ENCODE measurements around the gene KLC4. TPM values are rescaled to one million over a fixed set of nuclear protein-coding genes. Genes with fewer than 3 reads are reported as not detected.
"Not testable (repeated sequence)": the region's sequence is repeated elsewhere in the genome, so short reads cannot be mapped to it uniquely, and the experiment has no call there.

KLC4 gene
- total RNA-seq, 1 donor from 2014 or later, result 13.8 TPM

DNA sequence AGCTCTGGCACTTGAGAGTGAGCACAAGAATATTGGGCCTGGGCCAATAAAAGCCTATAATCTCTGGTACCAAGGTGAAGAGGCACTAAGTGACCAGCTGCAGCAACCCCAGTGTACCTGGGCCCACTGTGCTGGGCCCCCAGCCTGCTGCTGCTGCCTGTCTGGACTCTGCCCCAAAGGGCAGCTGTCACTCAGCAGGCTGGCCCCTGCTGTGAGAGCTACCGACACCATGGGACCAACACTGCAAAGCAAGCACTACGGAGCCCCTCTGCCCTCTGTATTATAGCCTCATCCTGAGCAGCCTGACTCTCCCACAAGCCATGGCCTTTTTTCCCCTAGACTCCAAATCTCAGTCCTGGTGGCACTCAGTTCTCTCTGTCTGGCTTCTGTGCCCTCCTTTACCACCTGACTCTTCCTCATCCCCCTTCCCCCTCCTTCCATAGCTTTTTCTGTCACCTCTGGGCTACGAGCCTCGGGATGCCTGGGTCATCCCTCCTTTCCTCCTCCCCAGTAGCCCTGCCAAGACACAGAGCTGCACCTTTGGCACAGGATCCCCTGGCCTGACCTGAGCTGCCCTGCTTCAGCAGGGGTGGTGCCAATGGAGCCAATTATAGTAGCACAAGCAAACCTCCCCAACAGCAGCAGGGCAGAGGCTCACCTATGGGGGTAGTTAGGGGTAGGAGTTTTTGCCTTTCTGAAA lies 23.8 kb upstream of the KLC4 start:
- no peak for DNase-seq (ENCODE audit: low read depth, low spot score)

DNA sequence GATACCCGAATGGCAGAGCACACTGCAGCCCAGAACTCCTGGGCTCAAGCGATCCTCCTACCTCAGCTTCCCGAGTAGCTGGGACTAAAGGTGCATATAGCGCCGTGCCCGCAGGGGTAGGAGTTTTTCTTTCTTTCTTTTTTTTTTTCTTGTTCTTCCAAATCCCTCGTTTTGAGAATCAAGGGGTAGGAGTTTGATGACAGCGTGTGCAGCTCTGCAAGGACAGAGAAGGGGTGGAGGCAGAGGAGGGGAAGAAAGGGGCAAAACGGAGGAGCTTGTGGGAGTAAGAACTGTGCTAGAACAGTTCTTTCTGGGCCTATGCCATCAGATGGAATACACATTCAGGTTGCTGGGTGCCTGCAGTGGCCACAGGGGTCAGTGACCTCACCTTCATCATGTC lies 22.7 kb upstream of the KLC4 start:
- DNase-seq (ENCODE audit: low read depth, low spot score), result no peak

DNA sequence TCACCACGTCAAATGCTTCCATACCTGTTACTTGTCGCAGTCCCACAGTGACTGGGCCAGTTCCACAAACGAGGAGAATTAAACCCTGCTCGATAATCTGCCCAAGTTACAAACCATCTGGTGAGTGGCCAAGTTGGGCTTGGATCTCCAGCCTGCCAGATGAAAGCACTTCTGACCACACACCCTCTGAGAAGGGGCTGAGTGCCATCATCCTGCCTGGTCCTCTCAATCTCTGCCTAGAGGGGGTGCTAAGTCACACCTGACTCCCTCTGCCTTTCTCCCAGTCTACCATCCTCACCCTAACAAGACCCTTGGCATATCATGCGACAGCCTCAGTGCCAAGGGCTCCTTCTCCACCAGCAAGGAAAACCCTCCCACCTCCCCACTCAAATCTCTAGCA lies 22.2 kb upstream of the KLC4 start:
- DNase-seq (ENCODE audit: low read depth, low spot score), result no peak

DNA sequence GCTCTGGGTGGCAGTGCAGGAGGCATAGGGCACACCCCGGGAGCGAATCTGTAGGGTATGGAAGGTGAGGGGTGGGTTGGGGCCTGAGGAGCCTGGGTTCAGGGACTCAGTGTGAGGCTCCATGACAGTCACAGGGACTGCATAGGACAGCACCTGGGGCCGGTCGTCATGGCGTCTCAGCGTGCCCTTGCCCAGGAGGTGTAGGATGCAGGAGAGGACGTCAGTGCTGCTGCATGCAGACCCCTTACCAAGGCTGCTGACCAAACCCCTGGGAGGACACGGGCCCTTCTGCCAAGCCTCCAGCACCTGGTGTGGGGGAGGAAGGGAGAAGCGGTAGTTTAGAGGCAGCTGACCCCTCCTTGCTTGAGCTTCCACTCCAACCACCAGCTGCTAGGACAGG lies 21.7 kb upstream of the KLC4 start:
- DNase-seq (ENCODE audit: low read depth, low spot score), result no peak

DNA sequence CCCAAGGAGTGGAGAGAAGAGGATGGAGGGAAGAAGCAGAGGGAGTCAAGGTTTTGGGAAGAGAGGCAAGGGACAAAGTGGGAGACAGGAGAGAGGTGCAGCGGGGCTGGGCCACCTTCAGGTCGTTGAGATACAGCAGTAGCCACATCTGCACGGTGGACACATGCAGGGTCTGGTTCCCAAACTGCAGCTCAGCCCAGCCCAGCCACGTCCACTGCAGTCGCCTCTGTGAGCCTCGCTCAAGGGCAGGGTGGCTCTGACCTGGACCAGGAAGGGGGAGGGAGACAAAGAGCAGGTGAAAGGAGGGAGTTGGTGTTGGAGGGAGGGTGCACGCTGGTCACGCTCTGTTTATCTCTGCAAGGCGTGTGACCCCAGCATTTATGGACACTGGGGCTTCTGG lies 20.7 kb upstream of the KLC4 start:
- DNase-seq (ENCODE audit: low read depth, low spot score), result no peak

DNA sequence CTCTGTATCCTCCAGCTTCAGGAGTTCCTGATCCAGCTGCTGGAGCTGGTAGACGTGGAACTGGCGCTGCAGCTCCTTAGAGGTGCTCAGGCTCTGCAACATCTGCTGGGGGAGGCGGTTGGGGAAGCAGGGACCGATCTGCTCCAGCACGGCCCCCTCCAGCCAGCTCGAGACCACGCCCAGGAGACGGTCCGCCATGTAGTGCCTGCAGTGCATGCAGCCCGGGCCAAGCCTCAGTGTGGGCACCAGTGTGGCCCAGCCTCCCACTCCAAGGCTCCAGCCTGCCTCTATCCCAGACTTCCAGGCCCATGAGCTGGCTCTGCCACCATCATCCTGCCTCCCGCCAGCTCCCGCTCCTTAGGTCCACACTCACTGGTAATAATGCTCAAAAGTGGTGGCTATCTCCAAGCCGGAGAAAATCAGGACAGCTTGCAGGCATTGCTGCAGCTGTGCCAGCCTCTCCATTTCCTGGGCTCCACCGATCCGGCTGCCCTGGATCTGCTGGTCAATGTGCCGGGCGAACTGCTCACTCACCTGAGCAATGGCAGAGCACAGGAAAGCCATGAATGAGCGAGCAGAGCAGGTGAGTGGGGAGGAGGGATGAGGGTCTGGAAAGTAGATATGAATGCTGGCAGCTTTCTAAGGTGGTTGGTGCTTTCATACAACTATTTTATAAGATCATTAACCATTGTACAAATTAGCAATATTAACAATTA lies 18.7 kb upstream of the KLC4 start:
- DNase-seq (ENCODE audit: low read depth, low spot score), result no peak

DNA sequence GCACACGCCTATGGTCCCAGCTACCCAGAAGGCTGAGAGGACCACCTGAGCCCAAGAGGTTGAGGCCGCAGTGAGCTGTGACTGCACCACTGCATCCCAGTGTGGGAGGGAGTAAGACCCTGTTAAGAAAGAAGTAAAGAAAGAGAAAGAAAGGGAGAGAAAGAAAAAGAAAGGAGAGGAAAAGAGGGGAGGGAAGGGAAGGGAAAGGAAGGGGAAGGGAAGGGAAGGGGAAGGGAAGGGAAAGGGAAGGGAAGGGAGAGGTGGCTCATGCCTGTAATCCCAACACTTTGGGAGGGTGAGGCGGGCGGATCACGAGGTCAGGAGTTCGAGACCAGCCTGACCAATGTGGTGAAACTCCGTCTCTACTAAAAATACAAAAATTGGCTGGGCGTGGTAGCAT lies 18.0 kb upstream of the KLC4 start:
- DNase-seq (ENCODE audit: low read depth, low spot score), result not testable (repeated sequence)

DNA sequence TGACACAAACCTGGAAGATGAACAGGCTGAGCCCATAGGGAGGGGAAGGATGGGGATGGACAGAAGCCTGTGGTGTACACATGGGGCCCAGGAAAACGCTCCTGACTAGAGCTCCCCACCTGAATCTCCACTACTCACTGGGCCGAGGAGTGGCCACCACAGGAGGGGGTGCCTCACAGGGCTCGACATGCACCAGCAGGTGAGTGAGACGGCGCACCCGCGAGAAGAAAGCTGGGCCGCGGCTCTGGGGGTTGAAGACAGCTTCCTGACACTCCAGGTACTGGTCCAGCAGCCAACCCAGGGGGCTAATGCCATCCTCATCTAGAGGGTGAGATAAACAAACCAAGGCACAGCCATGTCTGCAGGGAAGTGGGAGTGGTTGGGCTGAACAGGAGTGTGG lies 16.1 kb upstream of the KLC4 start:
- DNase-seq (ENCODE audit: low read depth, low spot score), result no peak

DNA sequence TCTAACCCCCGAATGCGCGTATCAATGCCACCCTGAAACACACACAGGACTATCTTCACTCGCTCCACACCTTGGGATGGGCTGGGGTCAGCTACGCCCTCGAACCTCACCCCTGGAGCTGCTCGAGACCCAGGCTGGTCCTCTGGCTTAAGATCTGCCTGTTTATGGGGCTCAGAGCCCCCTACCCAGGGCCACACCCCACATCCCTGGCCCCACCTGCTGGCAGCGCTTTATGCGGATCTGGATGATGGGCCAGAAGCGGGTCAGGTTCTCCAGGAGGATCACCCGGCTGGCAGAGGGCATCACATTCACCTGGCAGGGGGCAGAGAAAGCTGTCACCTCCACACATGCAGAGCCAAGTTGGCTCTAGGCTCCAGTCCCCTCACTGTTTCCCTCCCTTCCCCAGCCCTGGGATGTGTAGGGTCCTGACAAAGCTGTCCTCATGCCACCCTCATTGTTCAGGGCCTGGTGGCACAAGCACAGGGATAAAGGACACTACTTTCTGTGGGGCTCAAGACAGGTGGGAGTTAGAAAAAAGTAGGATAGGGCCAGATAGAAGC lies 14.0 kb upstream of the KLC4 start:
- DNase-seq (ENCODE audit: low read depth, low spot score), result no peak

DNA sequence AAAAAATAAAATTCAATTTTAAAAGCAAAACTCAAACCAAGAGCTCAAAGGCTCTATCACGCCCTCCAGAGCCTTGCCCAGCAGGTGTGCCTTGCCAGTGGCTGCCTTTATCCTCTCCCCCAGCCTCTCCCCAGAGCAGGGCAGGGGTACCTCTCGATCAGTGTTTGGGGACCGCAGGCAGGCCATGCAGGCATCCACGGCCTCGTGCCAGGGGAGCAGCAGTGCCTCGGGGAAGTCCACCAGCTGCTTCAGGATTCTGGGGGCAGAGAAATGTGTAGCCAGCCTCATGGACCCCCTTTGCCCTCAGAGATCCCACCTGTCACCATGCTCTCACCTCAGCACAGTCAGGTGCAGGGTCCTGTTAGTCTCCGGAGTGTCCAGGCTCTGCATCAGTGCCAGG lies 11.4 kb upstream of the KLC4 start:
- no peak for DNase-seq (ENCODE audit: low read depth, low spot score)

DNA sequence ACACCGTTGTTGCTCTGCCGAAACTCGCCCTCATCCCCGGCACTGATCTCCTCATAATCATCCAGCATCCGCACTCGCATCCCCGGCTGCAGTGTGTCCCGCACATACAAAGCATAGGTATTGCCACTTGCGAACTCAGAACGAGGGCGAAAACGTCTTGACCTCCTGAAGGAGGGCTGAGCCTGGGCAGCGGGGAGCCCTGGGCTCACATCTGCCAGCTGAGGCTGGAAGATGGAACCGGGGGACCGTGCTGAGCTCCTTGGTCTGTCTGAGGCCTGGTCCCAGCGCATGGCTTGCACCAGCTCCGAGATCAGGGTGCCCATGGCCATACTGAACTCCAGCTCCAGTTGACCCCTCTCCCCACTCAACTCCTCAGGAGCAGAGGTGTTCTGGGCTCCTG lies 8.4 kb upstream of the KLC4 start:
- DNase-seq (ENCODE audit: low read depth, low spot score), result no peak

DNA sequence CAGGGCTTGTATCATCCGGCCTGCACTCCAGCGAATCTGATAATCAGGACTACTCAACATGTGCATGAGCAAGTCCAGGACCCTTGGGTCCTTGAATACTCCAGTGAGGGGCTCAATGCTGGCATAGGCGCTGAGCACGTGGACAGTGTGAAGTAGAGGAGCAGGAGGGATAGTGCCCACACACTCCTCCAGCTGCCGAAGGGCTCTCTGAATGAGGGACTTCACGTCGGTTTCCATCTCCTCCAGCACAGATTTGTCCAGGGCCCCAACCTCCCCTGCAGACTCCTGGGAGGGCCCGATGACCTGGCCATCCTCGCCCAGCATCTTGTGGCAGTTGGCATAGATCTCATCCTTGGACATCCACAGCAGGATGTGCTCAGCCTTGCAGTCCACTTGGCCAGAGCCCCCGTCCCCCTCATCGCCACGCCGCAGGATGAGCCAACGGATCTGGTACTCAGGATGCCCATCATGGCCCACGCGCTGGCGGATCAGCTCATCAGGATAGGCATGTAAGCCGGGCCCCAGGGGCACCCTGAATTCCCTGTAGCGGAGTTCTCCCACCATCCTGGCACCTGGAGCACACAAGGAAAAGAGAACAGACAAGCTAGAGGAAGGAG lies 7.1 kb upstream of the KLC4 start:
- no peak for DNase-seq (ENCODE audit: low read depth, low spot score)

DNA sequence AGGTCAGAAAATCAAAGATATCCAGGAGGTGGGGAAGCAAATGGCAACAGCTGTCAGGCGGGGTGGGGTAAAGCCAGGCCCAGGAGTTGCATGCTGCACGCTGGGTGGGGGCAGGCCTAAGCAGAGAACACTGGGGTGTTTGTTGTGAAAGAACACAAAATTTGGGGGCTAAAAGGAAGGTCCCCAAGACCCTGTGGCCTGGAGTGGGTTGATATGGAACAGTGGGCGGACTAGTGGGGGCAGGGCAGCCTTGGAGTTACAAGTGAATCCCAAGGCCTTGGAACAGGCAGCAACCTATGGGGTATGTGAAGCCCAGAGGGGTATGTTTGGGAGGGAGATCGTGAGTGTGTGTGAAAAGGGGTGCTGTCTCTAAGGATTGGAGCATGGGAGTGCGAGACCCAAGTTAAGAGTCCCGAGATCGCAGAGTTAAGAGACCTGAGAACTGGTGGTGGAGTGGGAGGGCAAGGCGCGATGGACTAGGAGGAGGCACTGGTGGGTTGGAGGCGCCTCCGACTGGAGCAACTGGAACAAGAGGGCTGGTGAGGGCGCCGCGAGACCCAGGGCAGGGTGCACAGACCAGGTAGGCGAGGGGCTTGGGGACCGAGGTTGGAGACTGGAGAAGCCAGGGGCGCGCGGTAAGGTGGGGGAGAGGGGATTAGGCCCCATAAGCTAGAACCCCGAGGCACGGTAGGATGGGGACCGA lies 6.4 kb upstream of the KLC4 start:
- no peak for DNase-seq (ENCODE audit: low read depth, low spot score)

DNA sequence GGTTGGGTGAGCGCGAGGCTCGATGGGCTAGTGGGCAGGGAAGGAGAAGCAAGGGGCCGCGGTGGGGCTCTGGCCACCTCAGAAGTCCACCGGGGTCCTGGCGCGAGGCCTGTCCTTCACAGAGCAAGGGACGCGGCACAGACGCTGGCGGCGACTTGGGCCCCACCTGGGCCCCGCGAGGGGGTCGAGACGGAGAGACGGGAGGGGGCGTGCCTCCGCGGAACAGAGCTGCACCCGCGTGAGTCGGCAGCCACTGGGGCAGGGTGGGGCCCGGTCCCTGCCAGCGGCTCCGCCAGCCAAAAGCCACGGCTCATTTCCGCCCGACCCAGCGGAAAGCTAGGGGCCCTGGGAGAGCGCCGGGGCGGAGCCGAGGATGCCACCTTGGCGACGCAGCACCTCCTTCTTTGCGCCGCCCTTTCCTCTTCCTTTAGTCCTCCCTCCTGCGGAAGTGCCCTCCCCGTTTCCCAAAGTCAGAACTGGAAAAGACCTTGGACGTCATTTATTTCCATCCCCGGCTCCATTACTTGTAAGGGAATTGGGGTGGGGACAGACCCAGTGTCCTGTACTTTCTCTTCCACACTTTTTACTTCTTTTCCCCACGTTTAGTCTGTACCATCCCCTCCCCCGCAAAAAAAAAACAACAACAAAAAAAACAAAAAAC lies 5.8 kb upstream of the KLC4 start, which contains the start of gene CUL7:
TSS of gene CUL7 (minus strand) at position 307 of the 661 bp plus-strand sequence. CDS start 1,063 bp downstream, outside the sequence.
- peak; percentile 84 for DNase-seq (ENCODE audit: low read depth, low spot score)

DNA sequence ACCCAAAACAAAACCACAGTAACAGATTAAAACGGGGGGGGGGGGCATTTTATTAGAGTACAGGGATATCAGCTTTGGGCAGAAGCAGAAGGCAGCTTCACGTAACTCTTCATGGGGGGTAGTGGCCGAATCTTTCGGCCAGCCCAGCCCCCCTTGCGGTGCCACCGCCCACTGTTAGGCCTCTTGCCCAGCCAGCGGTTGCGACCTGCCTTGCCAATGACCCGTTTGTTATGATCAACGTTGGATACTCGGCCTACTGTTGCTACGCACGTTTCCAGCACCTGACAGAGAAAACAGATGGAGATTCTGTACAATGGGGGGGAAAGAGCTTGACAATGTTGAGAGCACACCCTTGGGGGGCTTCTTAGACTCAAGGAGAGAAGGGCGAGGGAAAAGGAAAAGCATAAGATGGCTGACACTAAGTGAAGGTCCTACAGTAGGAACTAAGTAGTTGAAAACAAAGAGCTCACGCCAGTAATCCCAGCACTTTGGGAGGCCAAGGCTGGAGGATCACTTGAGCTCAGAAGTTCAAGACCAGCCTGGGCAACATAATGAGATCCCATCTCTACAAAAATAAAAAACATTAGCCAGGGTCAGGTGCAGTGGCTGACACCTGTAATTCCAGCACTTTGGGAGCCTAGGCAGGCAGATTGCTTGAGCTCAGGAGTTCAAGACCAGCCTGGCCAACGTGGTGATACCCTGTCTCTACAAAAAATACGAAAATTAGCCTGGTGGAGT lies 5.1 kb upstream of the KLC4 start:
- no peak for DNase-seq (ENCODE audit: low read depth, low spot score)

DNA sequence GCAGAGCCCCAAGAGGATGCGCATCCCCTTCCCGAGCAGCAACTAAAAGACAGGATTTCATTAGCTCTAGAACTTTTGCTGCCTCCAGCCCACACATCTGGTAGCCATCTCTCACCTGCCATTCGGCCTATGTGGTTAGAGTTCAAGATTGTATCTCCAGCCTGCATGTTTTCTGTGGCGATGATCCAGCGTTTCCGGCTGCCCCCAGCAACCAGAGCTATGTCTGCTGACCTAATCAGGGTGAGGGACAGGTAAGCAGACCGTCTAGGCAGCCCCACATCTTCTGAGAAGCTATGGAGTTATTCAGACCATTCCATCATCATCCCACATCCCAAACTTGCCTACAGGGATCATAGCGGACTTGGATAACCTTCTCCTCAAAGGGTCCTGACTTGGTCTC lies 3.5 kb upstream of the KLC4 start:
- DNase-seq (ENCODE audit: low read depth, low spot score), result no peak

DNA sequence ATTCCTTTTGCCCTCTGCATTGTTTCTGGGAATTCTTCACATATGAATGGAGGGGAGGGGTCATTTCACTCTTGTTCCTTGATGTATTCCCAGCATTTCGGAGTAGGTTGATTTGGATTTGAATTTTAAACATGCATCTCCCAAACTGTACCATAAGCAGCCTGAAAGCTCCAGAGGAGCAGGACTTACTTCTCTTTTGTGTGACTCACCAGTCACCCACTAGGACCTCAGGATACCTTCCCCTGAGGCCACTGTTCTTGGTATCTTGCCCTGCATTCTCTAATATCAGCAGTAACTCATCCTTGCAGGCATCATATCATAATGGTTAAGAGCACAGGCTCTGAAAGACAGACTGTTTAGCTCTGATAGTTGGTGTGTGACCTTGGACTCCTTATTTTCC lies 900 bp upstream of the KLC4 start:
- DNase-seq (ENCODE audit: low read depth, low spot score), result no peak

DNA sequence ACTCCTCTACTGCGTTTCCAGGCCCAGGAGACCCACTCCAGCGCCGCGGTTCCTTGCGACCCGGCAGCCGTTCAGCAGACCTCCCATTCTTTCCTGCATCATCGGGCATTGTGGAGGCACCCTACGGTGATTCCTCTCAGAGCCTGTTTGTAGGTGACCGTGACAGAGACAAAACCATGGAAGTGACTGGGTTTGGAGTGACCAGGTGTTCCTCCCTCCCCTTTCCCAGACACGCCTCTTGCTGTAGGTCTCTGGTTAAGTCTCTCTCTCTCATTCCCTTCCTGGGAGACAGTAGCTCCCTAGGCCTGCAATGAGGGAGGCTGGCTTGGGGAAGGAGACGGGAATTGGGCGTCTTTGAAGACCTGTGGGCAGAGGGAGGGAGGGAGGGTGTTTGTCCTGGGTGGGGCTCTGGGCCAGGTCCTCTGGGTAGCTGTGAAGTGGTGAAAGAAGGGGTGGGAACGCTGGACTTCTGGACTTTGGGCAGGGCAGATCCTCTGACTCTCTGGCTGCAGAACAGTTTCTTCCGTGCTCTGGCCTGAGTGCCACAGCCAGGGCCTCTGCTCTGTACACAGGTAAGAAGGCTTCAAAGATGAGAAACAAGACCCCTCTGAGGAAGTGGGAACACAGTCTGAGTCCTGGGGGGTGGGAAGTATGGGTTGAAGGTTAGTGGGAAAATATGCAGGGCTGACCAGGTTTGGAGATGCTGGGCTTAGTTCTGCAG lies 763 bp downstream of the KLC4 start:
- DNase-seq (ENCODE audit: low read depth, low spot score), result no peak

DNA sequence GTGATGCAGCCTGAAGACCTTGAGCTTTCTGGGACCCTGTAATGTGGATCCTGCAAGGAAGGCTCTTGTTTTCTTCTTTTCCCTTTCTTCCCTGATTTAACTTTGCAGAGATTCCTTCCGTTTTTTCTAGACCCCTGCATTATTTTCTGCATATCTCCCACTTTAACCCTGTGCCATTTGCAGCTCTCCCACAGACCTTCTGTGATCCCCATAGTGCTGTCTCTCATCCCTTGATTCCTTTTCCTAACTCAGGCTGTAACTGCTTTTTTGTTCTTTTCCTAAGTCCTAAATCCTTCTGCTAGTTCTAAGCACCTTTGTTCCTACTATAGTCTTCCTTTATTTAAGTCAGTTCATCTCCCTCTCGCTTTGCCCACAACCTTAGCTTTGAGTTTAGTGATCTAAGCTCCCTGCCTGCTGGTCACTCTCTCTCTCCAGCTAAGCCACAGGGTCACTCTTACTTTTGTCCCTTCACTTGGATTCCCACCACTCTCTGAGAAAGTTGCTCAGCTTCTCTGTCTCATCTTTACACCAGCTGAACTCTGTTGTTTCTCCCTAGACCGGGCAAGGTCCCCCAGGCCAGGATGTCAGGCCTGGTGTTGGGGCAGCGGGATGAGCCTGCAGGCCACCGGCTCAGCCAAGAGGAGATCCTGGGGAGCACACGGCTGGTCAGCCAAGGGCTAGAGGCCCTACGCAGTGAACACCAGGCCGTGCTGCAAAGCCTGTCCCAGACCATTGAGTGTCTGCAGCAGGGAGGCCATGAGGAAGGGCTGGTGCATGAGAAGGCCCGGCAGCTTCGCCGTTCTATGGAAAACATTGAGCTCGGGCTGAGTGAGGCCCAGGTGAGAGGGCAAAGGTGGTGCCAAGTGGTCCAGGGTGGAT lies 1.6 kb downstream of the KLC4 start:
- no peak for DNase-seq (ENCODE audit: low read depth, low spot score)
